ENCODE measurements around the gene TUBGCP4.

Gene TUBGCP4

DNA sequence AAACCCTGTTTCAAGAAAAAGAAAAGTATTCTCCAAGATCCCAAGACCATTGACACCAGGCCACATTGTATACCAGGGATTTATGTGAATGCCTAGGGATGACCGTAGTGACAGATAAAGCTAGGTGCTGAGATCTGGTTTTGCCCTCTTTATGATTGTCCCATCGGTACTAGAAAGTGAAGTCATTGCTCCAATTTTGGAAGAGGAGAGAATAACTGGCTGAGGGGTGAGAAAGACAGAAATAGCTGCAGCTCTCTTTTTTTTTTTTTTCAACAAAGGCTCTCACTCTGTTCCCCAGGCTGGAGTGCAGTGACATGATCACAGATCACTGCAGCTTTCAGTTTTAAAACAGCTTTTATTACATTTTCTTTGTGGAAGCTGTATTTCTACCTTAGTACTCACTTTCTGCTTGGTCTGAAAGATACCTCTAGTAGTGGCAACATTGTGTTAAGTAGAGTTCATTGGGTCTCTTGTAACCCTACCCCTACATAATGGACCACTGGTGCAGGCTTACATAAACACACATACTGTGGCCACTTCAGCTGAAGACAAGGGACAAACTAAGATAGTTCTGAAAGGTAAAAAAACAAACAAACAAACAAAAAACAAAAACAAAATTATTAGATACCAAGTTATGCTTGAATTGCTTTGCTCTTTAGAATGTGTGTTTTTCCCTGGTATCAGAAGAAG, 18.1 kb upstream of the TUBGCP4 start:
- no peak overlapping the region for H3K4me3 ChIP-seq (ENCODE audit: low read length in 2 of 2)

DNA sequence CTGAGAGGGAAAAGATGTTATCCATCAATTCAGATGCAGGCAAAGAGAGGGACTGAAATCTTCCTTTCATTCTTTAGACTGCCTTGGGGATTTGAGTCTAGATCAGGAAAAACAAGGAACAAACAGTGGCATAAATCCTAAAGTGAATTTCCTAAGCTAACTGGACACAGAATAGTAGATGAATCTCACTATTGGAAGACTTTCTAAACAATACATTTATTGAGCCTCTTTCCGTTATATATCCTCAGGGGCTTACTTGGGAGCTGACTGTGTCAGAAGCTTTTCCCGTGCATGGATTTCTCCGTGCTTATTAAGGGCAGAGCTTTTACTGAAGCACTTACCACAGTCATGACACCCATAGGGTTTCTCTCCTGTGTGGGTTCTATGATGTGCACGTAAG, 10.1 kb upstream of the TUBGCP4 start:
- H3K4ac ChIP-seq (ENCODE audit: low read length) = no peak overlapping the region
- H2BK12ac ChIP-seq (ENCODE audit: low read length) = no peak overlapping the region
- no peak overlapping the region for H3K4me2 ChIP-seq (ENCODE audit: insufficient read depth, low read length, poor library complexity, severe bottlenecking)
- H2AFZ ChIP-seq (ENCODE audit: low read length) = no peak overlapping the region
- peaks cover 31 to 79% of the 10 kb centered on the region in 2 donors for H3K9me3 ChIP-seq (replicated peaks in 1 of 2; ENCODE audit: control insufficient read depth in 2 of 2, insufficient read depth in 1 of 2, low read depth in 1 of 2, low read length in 2 of 2)
- H3K27ac ChIP-seq (replicated peaks; ENCODE audit: low read length) = no peak overlapping the region
- no peak overlapping the region for H2BK5ac ChIP-seq (ENCODE audit: low read length)
- H3K4me1 ChIP-seq (ENCODE audit: control insufficient read depth in 2 of 2, insufficient read depth in 1 of 2, low read depth in 1 of 2, low read length in 2 of 2) = no peaks in the 10 kb centered on the region
- no peak overlapping the region for H2BK120ac ChIP-seq (ENCODE audit: low read depth, low read length)
- H3K9ac ChIP-seq (ENCODE audit: low read depth, low read length, poor library complexity) = no peak overlapping the region
- no peak for DNase-seq (ENCODE audit: low spot score)
- H3K79me1 ChIP-seq (ENCODE audit: low read depth, low read length) = no peaks in the 10 kb centered on the region
- H3K27me3 ChIP-seq (ENCODE audit: control insufficient read depth in 3 of 3, insufficient read depth in 3 of 3, low read depth in 1 of 3, low read length in 3 of 3) = no peaks in the 10 kb centered on the region
- H2BK15ac ChIP-seq (ENCODE audit: low read length) = no peak overlapping the region
- no peak overlapping the region for H2AK5ac ChIP-seq (ENCODE audit: low read depth, low read length)
- H3K4me3 ChIP-seq (ENCODE audit: low read length in 2 of 2) = no peak overlapping the region
- peaks cover 44 to 88% of the 10 kb centered on the region in 2 donors for H3K36me3 ChIP-seq (replicated peaks in 1 of 2; ENCODE audit: control insufficient read depth in 2 of 2, insufficient read depth in 2 of 2, low read length in 2 of 2)
- no peak overlapping the region for H3K18ac ChIP-seq (ENCODE audit: low read length)
- WGBS, 2 donors (ENCODE audit: extremely low coverage in 2 of 2, insufficient read length in 2 of 2, insufficient replicate concordance in 1 of 2) = no CpG with 5 or more reads among the region's 4 CpGs
- no peak overlapping the region for H3K23ac ChIP-seq (ENCODE audit: low read depth, low read length, poor library complexity)
- no peak overlapping the region for H4K8ac ChIP-seq (ENCODE audit: low read depth, low read length)
- no peak overlapping the region for H4K91ac ChIP-seq (ENCODE audit: low read depth, low read length, poor library complexity)
- no peak overlapping the region for H3K14ac ChIP-seq (ENCODE audit: low read length)

More for the DNA sequence above, 18.1 kb upstream of the TUBGCP4 start:
- H2AK5ac ChIP-seq (ENCODE audit: low read depth, low read length) = no peak overlapping the region
- H3K14ac ChIP-seq (ENCODE audit: low read length) = no peak overlapping the region
- peaks cover 0 to 4% of the 10 kb centered on the region in 2 donors for H3K9me3 ChIP-seq (replicated peaks in 1 of 2; ENCODE audit: control insufficient read depth in 2 of 2, insufficient read depth in 1 of 2, low read depth in 1 of 2, low read length in 2 of 2)
- no peak overlapping the region for H3K4ac ChIP-seq (ENCODE audit: low read length)
- H3K27ac ChIP-seq (replicated peaks; ENCODE audit: low read length) = no peak overlapping the region
- no peak overlapping the region for H3K23ac ChIP-seq (ENCODE audit: low read depth, low read length, poor library complexity)
- H2BK5ac ChIP-seq (ENCODE audit: low read length) = no peak overlapping the region
- WGBS, 2 donors (ENCODE audit: extremely low coverage in 2 of 2, insufficient read length in 2 of 2, insufficient replicate concordance in 1 of 2) = no CpG with 5 or more reads among the region's 2 CpGs
- H2BK12ac ChIP-seq (ENCODE audit: low read length) = no peak overlapping the region
- no peak overlapping the region for H2BK15ac ChIP-seq (ENCODE audit: low read length)
- no peaks in the 10 kb centered on the region for H3K27me3 ChIP-seq (ENCODE audit: control insufficient read depth in 3 of 3, insufficient read depth in 3 of 3, low read depth in 1 of 3, low read length in 3 of 3)
- H2AFZ ChIP-seq (ENCODE audit: low read length) = no peak overlapping the region
- H3K4me1 ChIP-seq (ENCODE audit: control insufficient read depth in 2 of 2, insufficient read depth in 1 of 2, low read depth in 1 of 2, low read length in 2 of 2) = no peaks in the 10 kb centered on the region
- DNase-seq (ENCODE audit: low spot score) = no peak
- peaks cover 12 to 70% of the 10 kb centered on the region in 2 donors for H3K36me3 ChIP-seq (replicated peaks in 1 of 2; ENCODE audit: control insufficient read depth in 2 of 2, insufficient read depth in 2 of 2, low read length in 2 of 2)
- H4K8ac ChIP-seq (ENCODE audit: low read depth, low read length) = no peak overlapping the region
- H3K18ac ChIP-seq (ENCODE audit: low read length) = no peak overlapping the region
- H3K4me2 ChIP-seq (ENCODE audit: insufficient read depth, low read length, poor library complexity, severe bottlenecking) = no peak overlapping the region
- H4K91ac ChIP-seq (ENCODE audit: low read depth, low read length, poor library complexity) = no peak overlapping the region
- no peaks in the 10 kb centered on the region for H3K79me1 ChIP-seq (ENCODE audit: low read depth, low read length)
- H3K9ac ChIP-seq (ENCODE audit: low read depth, low read length, poor library complexity) = no peak overlapping the region
- H2BK120ac ChIP-seq (ENCODE audit: low read depth, low read length) = no peak overlapping the region

DNA sequence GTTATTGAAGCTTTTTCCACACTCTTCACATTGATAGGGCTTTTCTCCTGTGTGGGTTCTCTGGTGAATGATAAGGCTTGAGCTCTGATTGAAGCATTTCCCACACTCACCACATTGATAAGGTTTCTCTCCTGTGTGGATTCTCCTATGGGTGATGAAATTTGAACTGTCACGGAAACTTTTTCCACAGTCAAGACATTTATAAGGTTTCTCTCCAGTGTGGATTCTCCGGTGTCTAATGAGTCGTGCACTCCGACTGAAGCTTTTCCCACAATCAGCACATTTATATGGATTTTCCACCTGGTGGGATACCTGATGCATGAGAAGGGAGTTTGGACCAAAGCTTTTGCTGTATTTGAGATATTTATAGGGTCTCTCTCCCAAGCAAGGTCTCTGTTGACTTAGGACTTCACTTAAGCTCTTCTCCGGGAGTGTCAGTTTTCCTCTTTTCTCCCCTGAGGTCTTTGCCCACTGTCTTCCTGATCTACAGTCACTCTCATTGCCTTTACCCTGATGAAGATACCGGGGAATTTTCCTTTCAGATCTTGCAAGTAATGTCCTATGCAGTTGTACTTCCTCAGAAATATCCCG, 9.5 kb upstream of the TUBGCP4 start:
- no peak overlapping the region for H3K18ac ChIP-seq (ENCODE audit: low read length)
- H3K23ac ChIP-seq (ENCODE audit: low read depth, low read length, poor library complexity) = no peak overlapping the region
- H3K4me2 ChIP-seq (ENCODE audit: insufficient read depth, low read length, poor library complexity, severe bottlenecking) = no peak overlapping the region
- H3K27me3 ChIP-seq (ENCODE audit: control insufficient read depth in 3 of 3, insufficient read depth in 3 of 3, low read depth in 1 of 3, low read length in 3 of 3) = no peaks in the 10 kb centered on the region
- H2BK120ac ChIP-seq (ENCODE audit: low read depth, low read length) = no peak overlapping the region
- no peak overlapping the region for H2BK12ac ChIP-seq (ENCODE audit: low read length)
- H3K36me3 ChIP-seq (replicated peaks in 1 of 2; ENCODE audit: control insufficient read depth in 2 of 2, insufficient read depth in 2 of 2, low read length in 2 of 2) = peaks cover 50 to 94% of the 10 kb centered on the region in 2 donors
- H3K4me1 ChIP-seq (ENCODE audit: control insufficient read depth in 2 of 2, insufficient read depth in 1 of 2, low read depth in 1 of 2, low read length in 2 of 2) = no peaks in the 10 kb centered on the region
- no peak overlapping the region for H2AFZ ChIP-seq (ENCODE audit: low read length)
- H3K14ac ChIP-seq (ENCODE audit: low read length) = no peak overlapping the region
- no peak overlapping the region for H3K9ac ChIP-seq (ENCODE audit: low read depth, low read length, poor library complexity)
- no peak overlapping the region for H4K91ac ChIP-seq (ENCODE audit: low read depth, low read length, poor library complexity)
- no peak overlapping the region for H2BK15ac ChIP-seq (ENCODE audit: low read length)
- no peak overlapping the region for H3K27ac ChIP-seq (replicated peaks; ENCODE audit: low read length)
- H4K8ac ChIP-seq (ENCODE audit: low read depth, low read length) = no peak overlapping the region
- no peak for DNase-seq (ENCODE audit: low spot score)
- H3K4ac ChIP-seq (ENCODE audit: low read length) = no peak overlapping the region
- H2BK5ac ChIP-seq (ENCODE audit: low read length) = no peak overlapping the region
- no CpG with 5 or more reads among the region's 7 CpGs for WGBS, 2 donors (ENCODE audit: extremely low coverage in 2 of 2, insufficient read length in 2 of 2, insufficient replicate concordance in 1 of 2)
- H3K9me3 ChIP-seq (replicated peaks in 1 of 2; ENCODE audit: control insufficient read depth in 2 of 2, insufficient read depth in 1 of 2, low read depth in 1 of 2, low read length in 2 of 2) = peaks cover 32 to 84% of the 10 kb centered on the region in 2 donors
- no peak overlapping the region for H3K4me3 ChIP-seq (ENCODE audit: low read length in 2 of 2)
- no peaks in the 10 kb centered on the region for H3K79me1 ChIP-seq (ENCODE audit: low read depth, low read length)
- H2AK5ac ChIP-seq (ENCODE audit: low read depth, low read length) = no peak overlapping the region

DNA sequence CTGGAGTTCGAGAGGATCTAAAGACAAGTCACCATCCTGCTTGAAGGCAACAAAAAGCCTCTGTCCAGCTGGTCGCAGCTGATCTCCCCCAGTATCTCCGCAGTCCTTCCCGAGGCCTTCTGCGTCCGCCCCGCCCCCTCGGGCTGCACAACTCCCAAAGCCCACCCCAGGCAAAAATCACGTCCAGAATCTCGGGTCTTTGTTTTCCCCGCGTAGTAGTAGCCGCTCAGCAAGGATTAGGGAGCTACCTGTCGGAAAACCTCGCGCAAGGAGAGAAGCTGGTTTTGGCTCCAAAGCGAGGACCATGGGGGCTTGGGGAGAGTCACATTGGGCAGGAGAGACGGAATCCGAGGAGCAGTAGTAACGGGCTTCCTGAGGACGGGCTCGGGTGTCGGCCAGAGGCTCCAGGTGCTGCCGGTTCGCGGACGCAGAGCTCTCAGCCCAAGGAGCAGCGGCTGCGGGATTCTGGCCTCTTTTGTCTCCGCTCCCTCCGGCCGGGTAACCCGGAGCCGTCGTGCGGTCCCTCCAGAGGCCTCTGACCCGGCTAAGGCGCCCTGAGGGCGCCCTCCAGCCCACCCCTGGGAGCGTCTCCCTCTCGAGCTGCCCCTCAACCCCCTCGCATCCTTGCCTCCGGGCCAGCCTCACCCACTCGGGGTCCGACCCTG, 459 bp upstream of the TUBGCP4 start:
- H2BK12ac ChIP-seq (ENCODE audit: low read length) = no peak overlapping the region
- WGBS, 2 donors (ENCODE audit: extremely low coverage in 2 of 2, insufficient read length in 2 of 2, insufficient replicate concordance in 1 of 2) = no CpG with 5 or more reads among the region's 45 CpGs
- peaks cover 4 to 6% of the 10 kb centered on the region in 2 donors for H3K4me1 ChIP-seq (ENCODE audit: control insufficient read depth in 2 of 2, insufficient read depth in 1 of 2, low read depth in 1 of 2, low read length in 2 of 2)
- peak overlapping the region; percentile 80 to 92 for H3K4me3 ChIP-seq (ENCODE audit: low read length in 2 of 2)
- no peak overlapping the region for H2AK5ac ChIP-seq (ENCODE audit: low read depth, low read length)
- H3K36me3 ChIP-seq (replicated peaks in 1 of 2; ENCODE audit: control insufficient read depth in 2 of 2, insufficient read depth in 2 of 2, low read length in 2 of 2) = peaks cover 15 to 52% of the 10 kb centered on the region in 2 donors
- peak overlapping the region; percentile 75 for H3K4me2 ChIP-seq (ENCODE audit: insufficient read depth, low read length, poor library complexity, severe bottlenecking)
- H3K9me3 ChIP-seq (replicated peaks in 1 of 2; ENCODE audit: control insufficient read depth in 2 of 2, insufficient read depth in 1 of 2, low read depth in 1 of 2, low read length in 2 of 2) = peaks cover 4 to 28% of the 10 kb centered on the region in 2 donors
- H3K23ac ChIP-seq (ENCODE audit: low read depth, low read length, poor library complexity) = peak overlapping the region; percentile 90
- H3K9ac ChIP-seq (ENCODE audit: low read depth, low read length, poor library complexity) = peak overlapping the region; percentile 89
- no peak overlapping the region for H4K8ac ChIP-seq (ENCODE audit: low read depth, low read length)
- H2BK15ac ChIP-seq (ENCODE audit: low read length) = no peak overlapping the region
- H3K79me1 ChIP-seq (ENCODE audit: low read depth, low read length) = peaks cover 8% of the 10 kb centered on the region
- H3K4ac ChIP-seq (ENCODE audit: low read length) = no peak overlapping the region
- peak; percentile 37 for DNase-seq (ENCODE audit: low spot score)
- no peaks in the 10 kb centered on the region for H3K27me3 ChIP-seq (ENCODE audit: control insufficient read depth in 3 of 3, insufficient read depth in 3 of 3, low read depth in 1 of 3, low read length in 3 of 3)
- peak overlapping the region; percentile 93 for H2BK5ac ChIP-seq (ENCODE audit: low read length)
- H2AFZ ChIP-seq (ENCODE audit: low read length) = peak overlapping the region; percentile 97
- no peak overlapping the region for H4K91ac ChIP-seq (ENCODE audit: low read depth, low read length, poor library complexity)
- peak overlapping the region; percentile 84 for H3K18ac ChIP-seq (ENCODE audit: low read length)
- H2BK120ac ChIP-seq (ENCODE audit: low read depth, low read length) = no peak overlapping the region
- peak overlapping the region; percentile 33 for H3K27ac ChIP-seq (replicated peaks; ENCODE audit: low read length)
- H3K14ac ChIP-seq (ENCODE audit: low read length) = no peak overlapping the region

All from neuronal stem cell (in vitro differentiated cells).